Esophagus squamous epithelium (tissue), 4 donors: ENCODE results near the gene MPLKIP.
"Not testable (repeated sequence)": the region's sequence is repeated elsewhere in the genome, so short reads cannot be mapped to it uniquely, and the experiment has no call there.

Experiments
- CTCF ChIP-seq, 6 experiments: fragments of 450-650 bp in 4 of 6; fragments of 200-600 bp in 2 of 6; sonication (generic) in 2 of 6; IDR thresholded peaks; one replicate each; pipeline ENCODE4 v1.5.1; 2016 to 2019; ENCODE audit warnings: antibody characterized with exemption in 6 of 6, mild to moderate bottlenecking in 4 of 6, moderate library complexity in 4 of 6
- POLR2A ChIP-seq, 4 donors: fragments of 450-650 bp; IDR thresholded peaks; one replicate each; pipeline ENCODE4 v1.6.1; 2017; ENCODE audit warnings: antibody characterized with exemption in 4 of 4, mild to moderate bottlenecking in 4 of 4, moderate library complexity in 3 of 4

GRCh38 chr7:40173121-40173520, 38.7 kb upstream of the MPLKIP start:
- TF ChIP-seq CTCF, POLR2A (IDR thresholded peaks at IDR 0.05): not testable (repeated sequence)
